SU-DHL-6 (cell line): ENCODE results near the gene CYTH1.

Experiments
- EZH2phosphoT487 ChIP-seq: fragments of 200-600 bp; sonication (generic), shearing (Covaris generic); conservative IDR thresholded peaks from 2 replicates; pipeline ENCODE4 v1.6.1; 2018; ENCODE audit warnings: mild to moderate bottlenecking, antibody characterized with exemption, low read length, moderate library complexity, mixed read lengths
- TF ChIP-seq, protein P1 (sequence below): fragments of 200-600 bp; sonication (generic); IDR thresholded peaks from one replicate; pipeline ENCODE4 v1.5.1; 2017; ENCODE audit warnings: antibody characterized with exemption, mild to moderate bottlenecking, low read length, moderate library complexity; ENCODE audit not compliant: insufficient read depth, poor library complexity, severe bottlenecking

DNA sequence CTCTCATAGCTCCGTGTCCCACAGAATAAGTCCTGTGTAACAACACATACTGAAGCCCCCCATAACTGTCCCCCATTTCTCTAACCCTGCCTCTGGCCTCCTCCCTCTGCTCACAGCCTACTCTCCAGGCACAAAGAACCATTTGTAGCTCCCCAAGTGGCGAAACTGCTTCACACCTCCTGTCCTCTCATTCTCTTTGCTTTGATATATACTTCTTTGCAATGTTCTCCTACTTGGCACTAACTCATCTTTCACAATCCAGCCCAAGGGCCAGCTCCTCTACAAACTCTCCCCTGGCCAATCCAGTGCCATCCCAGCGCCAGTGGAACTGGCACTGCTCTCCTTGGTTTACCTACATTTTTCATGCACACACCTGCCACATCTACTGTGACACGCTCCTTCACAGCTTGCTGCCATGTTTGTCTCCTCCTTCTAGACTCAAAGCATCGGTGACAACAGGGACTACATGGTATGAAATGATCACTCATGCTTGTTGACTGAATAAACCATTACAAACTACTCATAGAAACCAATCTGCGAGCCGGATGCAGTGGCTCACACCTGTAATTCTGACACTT is 12.8 kb downstream of the CYTH1 start:
- TF ChIP-seq, protein P1, sequence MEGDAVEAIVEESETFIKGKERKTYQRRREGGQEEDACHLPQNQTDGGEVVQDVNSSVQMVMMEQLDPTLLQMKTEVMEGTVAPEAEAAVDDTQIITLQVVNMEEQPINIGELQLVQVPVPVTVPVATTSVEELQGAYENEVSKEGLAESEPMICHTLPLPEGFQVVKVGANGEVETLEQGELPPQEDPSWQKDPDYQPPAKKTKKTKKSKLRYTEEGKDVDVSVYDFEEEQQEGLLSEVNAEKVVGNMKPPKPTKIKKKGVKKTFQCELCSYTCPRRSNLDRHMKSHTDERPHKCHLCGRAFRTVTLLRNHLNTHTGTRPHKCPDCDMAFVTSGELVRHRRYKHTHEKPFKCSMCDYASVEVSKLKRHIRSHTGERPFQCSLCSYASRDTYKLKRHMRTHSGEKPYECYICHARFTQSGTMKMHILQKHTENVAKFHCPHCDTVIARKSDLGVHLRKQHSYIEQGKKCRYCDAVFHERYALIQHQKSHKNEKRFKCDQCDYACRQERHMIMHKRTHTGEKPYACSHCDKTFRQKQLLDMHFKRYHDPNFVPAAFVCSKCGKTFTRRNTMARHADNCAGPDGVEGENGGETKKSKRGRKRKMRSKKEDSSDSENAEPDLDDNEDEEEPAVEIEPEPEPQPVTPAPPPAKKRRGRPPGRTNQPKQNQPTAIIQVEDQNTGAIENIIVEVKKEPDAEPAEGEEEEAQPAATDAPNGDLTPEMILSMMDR = no peak
- TF ChIP-seq EZH2phosphoT487 = no peak
